ENCODE data around the gene CLTRN. TPM values are rescaled to one million over a fixed set of nuclear protein-coding genes. Genes with fewer than 3 reads are reported as not detected.

Gene CLTRN
- total and polyA plus RNA-seq, 2 of the 13 experiments (the other 11 are each of a cell fraction or from before 2014, with no cell fraction given) = 0.37 to 0.53 TPM

- Histone ChIP-seq H3K4me1 (ENCODE audit: insufficient read depth, low read length) (peaks cover 26% of the 10 kb centered on the region), H3K9ac (ENCODE audit: insufficient read depth, low read depth, low read length) (peak overlapping the region; percentile 89), H2AFZ (ENCODE audit: low read length) (peak overlapping the region; percentile 61), H3K36me3 (replicated peaks in 1 of 2; ENCODE audit: control insufficient read depth in 1 of 2, insufficient read depth in 2 of 2, low read length in 2 of 2) (no peaks in the 10 kb centered on the region), H3K79me2 (ENCODE audit: insufficient read depth, low read length) (peaks cover 34% of the 10 kb centered on the region), H4K20me1 (ENCODE audit: insufficient read depth, low read length) (no peaks in the 10 kb centered on the region), H3K27me3 (ENCODE audit: control insufficient read depth in 1 of 2, insufficient read depth in 2 of 2, low read length in 2 of 2) (no peaks in the 10 kb centered on the region; a peak in 1 of 5 replicates), H3K4me2 (ENCODE audit: low read depth, low read length) (peak overlapping the region; percentile 89), H3K27ac (ENCODE audit: extremely low read length, insufficient read depth, low read length) (peak overlapping the region; percentile 94), H3K4me3 (replicated peaks in 1 of 3; ENCODE audit: insufficient read depth in 1 of 3, low read depth in 2 of 3, low read length in 3 of 3) (peak overlapping the region; percentile 75 to 94 (median 86)), H3K9me3 (ENCODE audit: low read length) (no peaks in the 10 kb centered on the region)
- POLR2A ChIA-PET = interaction anchor here (1.0 kb wide), 1 partner anchor 180 kb away, joined by 4 read pairs; the partner anchor contains the start of gene AP1S2
- DNase-seq (ENCODE audit: low spot score) (peak; percentile 91), FAIRE-seq (no peak), ATAC-seq (peak; percentile 94)
- intact Hi-C loops (cut with micrococcal nuclease; ENCODE audit: unreplicated experiment) = loop anchor here (1.0 kb wide), 1 partner anchor 204 kb away; no protein-coding TSS in a partner anchor
- WGBS (ENCODE audit: low lambda C conversion rate) = 0% methylated on average over 24 of the region's 49 CpGs
- BruUV-seq (replicated peaks) = TSS peak; percentile 88
- in situ Hi-C loops (cut with HindIII; ENCODE audit: extremely low pct_ligation_motif_present, low pct_unique_long_range_greater_than_20kb) = loop anchor here (25.0 kb wide), 1 partner anchor 338 kb away; the partner anchor contains the start of gene PIGA
- CTCF ChIA-PET (ENCODE audit: low intra/inter-chr PET ratio, low total read pairs) = no interaction called here
- TF ChIP-seq ZNF33B (CRISPR knock-in tag; IDR thresholded peaks at IDR 0.05) = no peak
- TF ChIP-seq SP4 (CRISPR knock-in tag; IDR thresholded peaks at IDR 0.05) = peak; percentile 15; the same call in 1 of the 2 replicates
- TF ChIP-seq GABPB1 (CRISPR knock-in tag; IDR thresholded peaks at IDR 0.05) = peak; percentile 84
- TF ChIP-seq ZNF792 (CRISPR knock-in tag; IDR thresholded peaks at IDR 0.05) = peak; percentile 43; the same call in 1 of the 2 replicates
- TF ChIP-seq ZSCAN31 (CRISPR knock-in tag; IDR thresholded peaks at IDR 0.05; ENCODE audit: low read depth) = 0 out of 2 replicates have a peak, but pooled peaks have one; percentile 53
- 0 out of 2 replicates have a peak, but pooled peaks have one; percentile 16 for TF ChIP-seq KMT2B (CRISPR knock-in tag; IDR thresholded peaks at IDR 0.05)
- no peak; the same call in 1 of the 2 replicates for TF ChIP-seq CREB1 (IDR thresholded peaks at IDR 0.05)
- TF ChIP-seq CREB1 (CRISPR knock-in tag; IDR thresholded peaks at IDR 0.05) = peak; percentile 89
- TF ChIP-seq, protein P1, sequence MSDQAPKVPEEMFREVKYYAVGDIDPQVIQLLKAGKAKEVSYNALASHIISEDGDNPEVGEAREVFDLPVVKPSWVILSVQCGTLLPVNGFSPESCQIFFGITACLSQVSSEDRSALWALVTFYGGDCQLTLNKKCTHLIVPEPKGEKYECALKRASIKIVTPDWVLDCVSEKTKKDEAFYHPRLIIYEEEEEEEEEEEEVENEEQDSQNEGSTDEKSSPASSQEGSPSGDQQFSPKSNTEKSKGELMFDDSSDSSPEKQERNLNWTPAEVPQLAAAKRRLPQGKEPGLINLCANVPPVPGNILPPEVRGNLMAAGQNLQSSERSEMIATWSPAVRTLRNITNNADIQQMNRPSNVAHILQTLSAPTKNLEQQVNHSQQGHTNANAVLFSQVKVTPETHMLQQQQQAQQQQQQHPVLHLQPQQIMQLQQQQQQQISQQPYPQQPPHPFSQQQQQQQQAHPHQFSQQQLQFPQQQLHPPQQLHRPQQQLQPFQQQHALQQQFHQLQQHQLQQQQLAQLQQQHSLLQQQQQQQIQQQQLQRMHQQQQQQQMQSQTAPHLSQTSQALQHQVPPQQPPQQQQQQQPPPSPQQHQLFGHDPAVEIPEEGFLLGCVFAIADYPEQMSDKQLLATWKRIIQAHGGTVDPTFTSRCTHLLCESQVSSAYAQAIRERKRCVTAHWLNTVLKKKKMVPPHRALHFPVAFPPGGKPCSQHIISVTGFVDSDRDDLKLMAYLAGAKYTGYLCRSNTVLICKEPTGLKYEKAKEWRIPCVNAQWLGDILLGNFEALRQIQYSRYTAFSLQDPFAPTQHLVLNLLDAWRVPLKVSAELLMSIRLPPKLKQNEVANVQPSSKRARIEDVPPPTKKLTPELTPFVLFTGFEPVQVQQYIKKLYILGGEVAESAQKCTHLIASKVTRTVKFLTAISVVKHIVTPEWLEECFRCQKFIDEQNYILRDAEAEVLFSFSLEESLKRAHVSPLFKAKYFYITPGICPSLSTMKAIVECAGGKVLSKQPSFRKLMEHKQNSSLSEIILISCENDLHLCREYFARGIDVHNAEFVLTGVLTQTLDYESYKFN (CRISPR knock-in tag; conservative IDR thresholded peaks at IDR 0.05) = no peak
- no peak for TF ChIP-seq MED8 (CRISPR knock-in tag; IDR thresholded peaks at IDR 0.05; ENCODE audit: insufficient replicate concordance)
- peak; percentile 71; the same call in 1 of the 2 replicates for TF ChIP-seq ZNF138 (CRISPR knock-in tag; IDR thresholded peaks at IDR 0.05; ENCODE audit: low read depth)
- peak; percentile 67 for TF ChIP-seq SALL2 (CRISPR knock-in tag; IDR thresholded peaks at IDR 0.05)
- TF ChIP-seq POLR2G (IDR thresholded peaks at IDR 0.05; ENCODE audit: low read depth, low read length) = peak; percentile 76
- no peak for TF ChIP-seq ZNF556 (CRISPR knock-in tag; IDR thresholded peaks at IDR 0.05; ENCODE audit: borderline replicate concordance)
- TF ChIP-seq BRD4 (CRISPR knock-in tag; IDR thresholded peaks at IDR 0.05) = peak; percentile 68; the same call in 1 of the 2 replicates
- 0 out of 2 replicates have a peak, but pooled peaks have one; percentile 23 for TF ChIP-seq ARNT2 (CRISPR knock-in tag; IDR thresholded peaks at IDR 0.05; ENCODE audit: low read depth)
- TF ChIP-seq, protein P2, sequence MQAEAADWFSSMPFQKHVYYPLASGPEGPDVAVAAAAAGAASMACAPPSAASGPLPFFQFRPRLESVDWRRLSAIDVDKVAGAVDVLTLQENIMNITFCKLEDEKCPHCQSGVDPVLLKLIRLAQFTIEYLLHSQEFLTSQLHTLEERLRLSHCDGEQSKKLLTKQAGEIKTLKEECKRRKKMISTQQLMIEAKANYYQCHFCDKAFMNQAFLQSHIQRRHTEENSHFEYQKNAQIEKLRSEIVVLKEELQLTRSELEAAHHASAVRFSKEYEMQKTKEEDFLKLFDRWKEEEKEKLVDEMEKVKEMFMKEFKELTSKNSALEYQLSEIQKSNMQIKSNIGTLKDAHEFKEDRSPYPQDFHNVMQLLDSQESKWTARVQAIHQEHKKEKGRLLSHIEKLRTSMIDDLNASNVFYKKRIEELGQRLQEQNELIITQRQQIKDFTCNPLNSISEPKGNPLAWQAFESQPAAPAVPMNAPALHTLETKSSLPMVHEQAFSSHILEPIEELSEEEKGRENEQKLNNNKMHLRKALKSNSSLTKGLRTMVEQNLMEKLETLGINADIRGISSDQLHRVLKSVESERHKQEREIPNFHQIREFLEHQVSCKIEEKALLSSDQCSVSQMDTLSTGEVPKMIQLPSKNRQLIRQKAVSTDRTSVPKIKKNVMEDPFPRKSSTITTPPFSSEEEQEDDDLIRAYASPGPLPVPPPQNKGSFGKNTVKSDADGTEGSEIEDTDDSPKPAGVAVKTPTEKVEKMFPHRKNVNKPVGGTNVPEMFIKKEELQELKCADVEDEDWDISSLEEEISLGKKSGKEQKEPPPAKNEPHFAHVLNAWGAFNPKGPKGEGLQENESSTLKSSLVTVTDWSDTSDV (CRISPR knock-in tag; IDR thresholded peaks at IDR 0.05) = no peak
Observed at GRCh38 chrX:15674841-15675489, 10.4 kb upstream of the CLTRN start.

Measured in HepG2 (cell line).